GM12875 (cell line): ENCODE data around the gene CD96.
A peak's percentile ranks its signal among the peaks of the same experiment; 100 is the strongest.
"Not testable (repeated sequence)": the region's sequence is repeated elsewhere in the genome, so short reads cannot be mapped to it uniquely, and the experiment has no call there.

Experiments
- H3K4me3 ChIP-seq: one replicate; pipeline ENCODE4 v1.5.1; 2011; ENCODE audit warnings: low read depth, low read length, control low read depth
- CTCF ChIP-seq: IDR thresholded peaks from 2 replicates; pipeline ENCODE4 v1.5.1; 2011; ENCODE audit warnings: low read depth, mild to moderate bottlenecking, control low read depth, inconsistent platforms, low read length, moderate library complexity, borderline replicate concordance; ENCODE audit not compliant: insufficient read depth

CD96 gene

GRCh38 chr3:111616417-111617105, 74.6 kb downstream of the CD96 start:
- TF ChIP-seq CTCF = peak; percentile 67

GRCh38 chr3:111617406-111617805, 75.4 kb downstream of the CD96 start:
- no peak for TF ChIP-seq CTCF
- no peak overlapping the region for H3K4me3 ChIP-seq

More at GRCh38 chr3:111616417-111617105, 74.6 kb downstream of the CD96 start:
- peak overlapping the region; percentile 5 for H3K4me3 ChIP-seq

- no peak overlapping the region for H3K4me3 ChIP-seq
- TF ChIP-seq CTCF = no peak
Observed at GRCh38 chr3:111617912-111618601, 76.1 kb downstream of the CD96 start.

GRCh38 chr3:111618945-111619344, 76.9 kb downstream of the CD96 start:
- no peak overlapping the region for H3K4me3 ChIP-seq
- no peak for TF ChIP-seq CTCF

- no peak for TF ChIP-seq CTCF
- no peak overlapping the region for H3K4me3 ChIP-seq
Observed at GRCh38 chr3:111619833-111620232, 77.8 kb downstream of the CD96 start.

GRCh38 chr3:111621535-111621934, 79.5 kb downstream of the CD96 start:
- peak; percentile 49; the same call in 1 of the 2 replicates for TF ChIP-seq CTCF
- H3K4me3 ChIP-seq = no peak overlapping the region

GRCh38 chr3:111627092-111627491, 85.1 kb downstream of the CD96 start:
- no peak overlapping the region for H3K4me3 ChIP-seq
- TF ChIP-seq CTCF = no peak

GRCh38 chr3:111629018-111629417, 87.0 kb downstream of the CD96 start:
- H3K4me3 ChIP-seq = not testable (repeated sequence)

- H3K4me3 ChIP-seq = not testable (repeated sequence)
Observed at GRCh38 chr3:111630638-111631037, 88.6 kb downstream of the CD96 start.
